H1 (cell line): ENCODE measurements around the gene CACFD1. TPM values are rescaled to one million over a fixed set of nuclear protein-coding genes. Genes with fewer than 3 reads are reported as not detected.
"Not testable (repeated sequence)": the region's sequence is repeated elsewhere in the genome, so short reads cannot be mapped to it uniquely, and the experiment has no call there.

Experiments
- CTCF ChIA-PET: fragments of 300-600 bp; sonication (Branson Sonifier 250); formaldehyde crosslinking; loops from one replicate; lab custom pipeline; 2021; ENCODE audit not compliant: partially characterized antibody; lab: Charles Lee
- POLR2A ChIA-PET: fragments of 300-600 bp; sonication (Branson Sonifier 250); formaldehyde crosslinking; loops from one replicate; lab custom pipeline; 2021; ENCODE audit warnings: inconsistent platforms; ENCODE audit not compliant: partially characterized antibody; lab: Charles Lee
- DNase-seq, 2 experiments: peaks; one replicate each; pipeline versions ENCODE4 v3.0.0 to v3.0.0-alpha.2; 2010 to 2022; ENCODE audit warnings: low spot score in 2 of 2, low read depth in 1 of 2, mixed read lengths in 1 of 2
- FAIRE-seq: peaks from 2 replicates; lab custom pipeline; 2011; peaks lifted over from hg19 to GRCh38; lab: Jason Lieb, UNC
- H2AFZ ChIP-seq: 2 replicates; pipeline ENCODE4 v1.8.1; 2012; ENCODE audit warnings: low read length, inconsistent platforms
- H2AK5ac ChIP-seq: 2 replicates; pipeline ENCODE4 v1.6.1; 2013; ENCODE audit warnings: low read depth, low read length
- H2BK120ac ChIP-seq: replicated peaks from 2 replicates; pipeline ENCODE3; 2013; ENCODE audit warnings: low read depth, low read length, inconsistent platforms
- H2BK12ac ChIP-seq: 2 replicates; pipeline ENCODE4 v1.6.1; 2013; ENCODE audit warnings: low read depth, low read length
- H2BK15ac ChIP-seq: 2 replicates; pipeline ENCODE4 v1.6.1; 2013; ENCODE audit warnings: low read length
- H2BK20ac ChIP-seq: 2 replicates; pipeline ENCODE4 v1.6.1; 2013; ENCODE audit warnings: low read length
- H2BK5ac ChIP-seq: 2 replicates; pipeline ENCODE4 v1.6.1; 2013; ENCODE audit warnings: low read depth, low read length
- H3K14ac ChIP-seq: 2 replicates; pipeline ENCODE4 v1.6.1; 2013; ENCODE audit warnings: inconsistent platforms; ENCODE audit not compliant: insufficient read length
- H3K18ac ChIP-seq: 2 replicates; pipeline ENCODE4 v1.6.1; 2013; ENCODE audit warnings: low read length; ENCODE audit errors: extremely low read depth
- H3K23ac ChIP-seq: 2 replicates; pipeline ENCODE4 v1.6.1; 2013; ENCODE audit warnings: inconsistent platforms; ENCODE audit not compliant: insufficient read length
- H3K23me2 ChIP-seq: 2 replicates; pipeline ENCODE4 v1.6.1; 2013; ENCODE audit warnings: low read depth, low read length
- H3K27ac ChIP-seq: 2 replicates; pipeline ENCODE4 v1.6.1; 2011; ENCODE audit warnings: low read depth, low read length, inconsistent platforms
- H3K27me3 ChIP-seq, 4 experiments: replicated peaks in 1 of 4; 1 replicate in 1 of 4; 2 replicates in 3 of 4; pipeline versions ENCODE4 v1.6.1 to v1.8.1; 2011 to 2013; ENCODE audit warnings: low read length in 3 of 4, mild to moderate bottlenecking in 3 of 4, inconsistent platforms in 2 of 4, mixed read lengths in 2 of 4, moderate library complexity in 1 of 4; ENCODE audit not compliant: control insufficient read depth in 3 of 4, insufficient read depth in 3 of 4; ENCODE audit errors: extremely low read depth in 1 of 4
- H3K36me3 ChIP-seq, 4 experiments: 2 replicates each; pipeline versions ENCODE4 v1.6.1 to v1.8.1; 2011 to 2013; ENCODE audit warnings: mild to moderate bottlenecking in 4 of 4, low read length in 3 of 4, moderate library complexity in 2 of 4, control low read depth in 1 of 4, inconsistent platforms in 1 of 4; ENCODE audit not compliant: insufficient read depth in 4 of 4, control insufficient read depth in 2 of 4
- H3K4ac ChIP-seq: replicated peaks from 2 replicates; pipeline ENCODE3; 2013; ENCODE audit warnings: low read length, low read depth, mixed read lengths, inconsistent platforms; ENCODE audit not compliant: insufficient read length
- H3K4me1 ChIP-seq, 4 experiments: replicated peaks in 1 of 4; 1 replicate in 1 of 4; 2 replicates in 3 of 4; pipeline versions ENCODE4 v1.6.1 to v1.8.1; 2011 to 2013; ENCODE audit warnings: low read length in 3 of 4, inconsistent platforms in 2 of 4, mixed read lengths in 1 of 4; ENCODE audit not compliant: insufficient read depth in 4 of 4, control insufficient read depth in 3 of 4
- H3K4me2 ChIP-seq, 2 experiments: 2 replicates each; pipeline versions ENCODE4 v1.6.1 to v1.8.1; 2011 to 2013; ENCODE audit warnings: low read depth in 2 of 2, low read length in 2 of 2, control low read depth in 1 of 2, inconsistent platforms in 1 of 2, mild to moderate bottlenecking in 1 of 2; ENCODE audit not compliant: insufficient read depth in 1 of 2
- H3K4me3 ChIP-seq, 4 experiments: fragments of 200-600, 300-600 bp in 1 of 4; sonication (generic), shearing (Covaris generic), sonication (Bioruptor Twin) in 1 of 4; 2 replicates each; pipeline versions ENCODE4 v1.5.1 to v1.8.1; 2011 to 2016; ENCODE audit warnings: low read length in 4 of 4, low read depth in 3 of 4, control low read depth in 2 of 4, inconsistent platforms in 2 of 4, mild to moderate bottlenecking in 2 of 4, mixed read lengths in 1 of 4, moderate library complexity in 1 of 4; ENCODE audit not compliant: insufficient read depth in 2 of 4; ENCODE audit errors: extremely low read depth in 1 of 4
- H3K56ac ChIP-seq: replicated peaks from 2 replicates; pipeline ENCODE3; 2013; ENCODE audit warnings: low read depth, mild to moderate bottlenecking, mixed read lengths, low read length, inconsistent platforms; ENCODE audit not compliant: insufficient read length
- H3K79me1 ChIP-seq: 2 replicates; pipeline ENCODE4 v1.6.1; 2013; ENCODE audit warnings: low read depth, low read length, control low read depth
- H3K79me2 ChIP-seq, 2 experiments: 2 replicates each; pipeline versions ENCODE4 v1.6.1 to v1.8.1; 2012 to 2013; ENCODE audit warnings: low read length in 2 of 2, mild to moderate bottlenecking in 2 of 2, inconsistent platforms in 1 of 2; ENCODE audit not compliant: insufficient read depth in 2 of 2, control insufficient read depth in 1 of 2
- H3K9ac ChIP-seq, 4 experiments: replicated peaks in 1 of 4; 1 replicate in 1 of 4; 2 replicates in 3 of 4; pipeline versions ENCODE4 v1.6.1 to v1.8.1; 2011 to 2013; ENCODE audit warnings: low read depth in 3 of 4, low read length in 3 of 4, control low read depth in 2 of 4, mild to moderate bottlenecking in 2 of 4, moderate library complexity in 2 of 4, inconsistent platforms in 1 of 4; ENCODE audit errors: extremely low read depth in 1 of 4
- H3K9me3 ChIP-seq, 2 experiments: 2 replicates each; pipeline versions ENCODE4 v1.6.1 to v1.8.1; 2012 to 2013; ENCODE audit warnings: mild to moderate bottlenecking in 2 of 2, moderate library complexity in 2 of 2, control low read depth in 1 of 2, inconsistent platforms in 1 of 2, low read depth in 1 of 2, low read length in 1 of 2, mixed read lengths in 1 of 2; ENCODE audit not compliant: insufficient read depth in 2 of 2
- H4K20me1 ChIP-seq, 2 experiments: replicated peaks in 1 of 2; 2 replicates each; pipeline versions ENCODE3 to v1.8.1; 2011 to 2013; ENCODE audit warnings: inconsistent platforms in 2 of 2, low read length in 2 of 2, mild to moderate bottlenecking in 1 of 2; ENCODE audit not compliant: insufficient read depth in 2 of 2, control insufficient read depth in 1 of 2
- H4K5ac ChIP-seq: 2 replicates; pipeline ENCODE4 v1.6.1; 2013; ENCODE audit warnings: low read length, low read depth, mixed read lengths, inconsistent platforms; ENCODE audit not compliant: insufficient read length
- H4K8ac ChIP-seq: 2 replicates; pipeline ENCODE4 v1.8.0; 2013; ENCODE audit warnings: mild to moderate bottlenecking, moderate library complexity, low read length, inconsistent platforms; ENCODE audit not compliant: insufficient read depth; ENCODE audit errors: extremely low read depth
- H4K91ac ChIP-seq: replicated peaks from 2 replicates; pipeline ENCODE3; 2013; ENCODE audit warnings: low read length, mixed read lengths, inconsistent platforms; ENCODE audit not compliant: insufficient read length
- WGBS, 2 experiments: shearing (Covaris generic) in 1 of 2; methylation state at CpG; one replicate each; pipeline versions ENCODE4 v1.1.6 to v1.1.7; 2013 to 2015; ENCODE audit warnings: low lambda C conversion rate in 2 of 2, mixed read lengths in 2 of 2, inconsistent platforms in 1 of 2, low coverage in 1 of 2, missing lambda C conversion rate in 1 of 2; ENCODE audit not compliant: insufficient replicate concordance in 2 of 2, insufficient coverage in 1 of 2, insufficient read length in 1 of 2; ENCODE audit errors: extremely low coverage in 1 of 2, missing lambda C conversion rate in 1 of 2; 5-methylcytosine and 5-hydroxymethylcytosine counted together
- polyA plus RNA-seq, 7 experiments: library from polyadenylated mRNA; depleted of rRNA in 3 of 7; stranded (reverse) in 5 of 7; unstranded in 2 of 7; fragments of >200 nt in 5 of 7; fragments of 200-250 nt in 2 of 7; gene quantifications; 1 replicate in 5 of 7; 2 replicates in 1 of 7; 4 replicates in 1 of 7; pipeline versions ENCODE4 v1.2.1 to v1.2.3, GENCODE V29; 2011 to 2013; ENCODE audit warnings: missing spikeins in 2 of 7, mixed read lengths in 2 of 7
- total RNA-seq: library from RNA; stranded (reverse); fragmentation: NEBNext Ultra II Directional; extraction: Animal tissue kit (Norgen Biotek cat#: 25700); gene quantifications from 2 replicates; pipeline ENCODE4 v1.2.1, GENCODE V29; 2021

The CACFD1 gene
- total and polyA plus RNA-seq, 2 of the 8 experiments (the other 6 are each of a cell fraction or from before 2014, with no cell fraction given) = 13.4 to 15.5 TPM

- H3K27ac ChIP-seq, H2BK12ac ChIP-seq, H4K20me1 ChIP-seq, H2BK15ac ChIP-seq, H3K4me2 ChIP-seq, H3K36me3 ChIP-seq, H3K9me3 ChIP-seq, H4K91ac ChIP-seq, H3K79me1 ChIP-seq, DNase-seq, H4K8ac ChIP-seq, H3K23me2 ChIP-seq, H2AK5ac ChIP-seq, H3K27me3 ChIP-seq, H3K14ac ChIP-seq, H3K79me2 ChIP-seq, H3K9ac ChIP-seq, H4K5ac ChIP-seq, H3K4ac ChIP-seq, H3K4me1 ChIP-seq, H2BK120ac ChIP-seq, H3K23ac ChIP-seq, H2BK20ac ChIP-seq, H3K56ac ChIP-seq, FAIRE-seq, H2BK5ac ChIP-seq, H3K18ac ChIP-seq, H2AFZ ChIP-seq, H3K4me3 ChIP-seq: not testable (repeated sequence)
- WGBS, 2 experiments = 97% methylated on average over 5 of the region's 5 CpGs; no CpG with 5 or more reads in 1 of the 2 experiments
- ChIA-PET CTCF (interaction anchor here (0.6 to 6.9 kb wide), 6 partner anchors 7 to 902 kb away, joined by 3 to 64 read pairs (median 6); no protein-coding TSS in a partner anchor), POLR2A (interaction anchor here (1.3 kb wide), 1 partner anchor 10 kb away, joined by 3 read pairs; no protein-coding TSS in a partner anchor)
Measured at GRCh38 chr9:133451865-133452264, 7.9 kb upstream of the CACFD1 start.
